Amniotic epithelial cell (primary cell): ENCODE data around the gene RIPOR3.
"Not testable (repeated sequence)": the region's sequence is repeated elsewhere in the genome, so short reads cannot be mapped to it uniquely, and the experiment has no call there.

Experiments used
- DNase-seq: peaks from one replicate; pipeline ENCODE4 v3.0.0-alpha.2; 2010; ENCODE audit warnings: low read depth

RIPOR3 gene

GRCh38 chr20:50658804-50659380, 32.5 kb downstream of the RIPOR3 start:
- no peak for DNase-seq

- peak; percentile 94 for DNase-seq
These were observed 35.9 kb downstream of the RIPOR3 start for GRCh38 chr20:50655311-50655880.

- peak; percentile 55 for DNase-seq
These were observed 36.4 kb downstream of the RIPOR3 start for GRCh38 chr20:50654904-50655303.

- peak; percentile 75 for DNase-seq
These were observed 38.5 kb downstream of the RIPOR3 start for GRCh38 chr20:50652702-50653294.

- DNase-seq, result no peak
These were observed 39.7 kb downstream of the RIPOR3 start for GRCh38 chr20:50651676-50652075.

- no peak for DNase-seq
These were observed 41.8 kb downstream of the RIPOR3 start for GRCh38 chr20:50649590-50649989.

- DNase-seq, result no peak
These were observed 42.7 kb downstream of the RIPOR3 start for GRCh38 chr20:50648651-50649050.

GRCh38 chr20:50646483-50646996, 44.8 kb downstream of the RIPOR3 start:
- peak; percentile 83 for DNase-seq

- peak; percentile 100 for DNase-seq
These were observed 45.9 kb downstream of the RIPOR3 start for GRCh38 chr20:50645253-50646068.

GRCh38 chr20:50642288-50642803, 49.0 kb downstream of the RIPOR3 start:
- DNase-seq, result peak; percentile 34

GRCh38 chr20:50641625-50642287, 49.6 kb downstream of the RIPOR3 start:
- not testable (repeated sequence) for DNase-seq

- DNase-seq, result not testable (repeated sequence)
These were observed 51.2 kb downstream of the RIPOR3 start for GRCh38 chr20:50639971-50640711.

GRCh38 chr20:50638015-50638847, 53.1 kb downstream of the RIPOR3 start:
- peak; percentile 70 for DNase-seq

GRCh38 chr20:50636601-50637540, 54.5 kb downstream of the RIPOR3 start:
- peak; percentile 47 for DNase-seq

- peak; percentile 86 for DNase-seq
These were observed 55.4 kb downstream of the RIPOR3 start for GRCh38 chr20:50635676-50636600.

GRCh38 chr20:50635014-50635557, 56.3 kb downstream of the RIPOR3 start:
- DNase-seq, result no peak

GRCh38 chr20:50634191-50634590, 57.2 kb downstream of the RIPOR3 start:
- DNase-seq, result no peak

- DNase-seq, result no peak
These were observed 58.0 kb downstream of the RIPOR3 start for GRCh38 chr20:50633361-50633760.
